H1 (cell line): ENCODE measurements around the gene TTLL1. TPM values are rescaled to one million over a fixed set of nuclear protein-coding genes. Genes with fewer than 3 reads are reported as not detected.

Experiments used
- CTCF ChIA-PET: fragments of 300-600 bp; sonication (Branson Sonifier 250); formaldehyde crosslinking; loops from one replicate; lab custom pipeline; 2021; ENCODE audit not compliant: partially characterized antibody; lab: Charles Lee
- POLR2A ChIA-PET: fragments of 300-600 bp; sonication (Branson Sonifier 250); formaldehyde crosslinking; loops from one replicate; lab custom pipeline; 2021; ENCODE audit warnings: inconsistent platforms; ENCODE audit not compliant: partially characterized antibody; lab: Charles Lee
- DNase-seq, 2 experiments: peaks; one replicate each; pipeline versions ENCODE4 v3.0.0 to v3.0.0-alpha.2; 2010 to 2022; ENCODE audit warnings: low spot score in 2 of 2, low read depth in 1 of 2, mixed read lengths in 1 of 2
- FAIRE-seq: peaks from 2 replicates; lab custom pipeline; 2011; peaks lifted over from hg19 to GRCh38; lab: Jason Lieb, UNC
- H2AFZ ChIP-seq: 2 replicates; pipeline ENCODE4 v1.8.1; 2012; ENCODE audit warnings: low read length, inconsistent platforms
- H2AK5ac ChIP-seq: 2 replicates; pipeline ENCODE4 v1.6.1; 2013; ENCODE audit warnings: low read depth, low read length
- H2BK120ac ChIP-seq: replicated peaks from 2 replicates; pipeline ENCODE3; 2013; ENCODE audit warnings: low read depth, low read length, inconsistent platforms
- H2BK12ac ChIP-seq: 2 replicates; pipeline ENCODE4 v1.6.1; 2013; ENCODE audit warnings: low read depth, low read length
- H2BK15ac ChIP-seq: 2 replicates; pipeline ENCODE4 v1.6.1; 2013; ENCODE audit warnings: low read length
- H2BK20ac ChIP-seq: 2 replicates; pipeline ENCODE4 v1.6.1; 2013; ENCODE audit warnings: low read length
- H2BK5ac ChIP-seq: 2 replicates; pipeline ENCODE4 v1.6.1; 2013; ENCODE audit warnings: low read depth, low read length
- H3K14ac ChIP-seq: 2 replicates; pipeline ENCODE4 v1.6.1; 2013; ENCODE audit warnings: inconsistent platforms; ENCODE audit not compliant: insufficient read length
- H3K18ac ChIP-seq: 2 replicates; pipeline ENCODE4 v1.6.1; 2013; ENCODE audit warnings: low read length; ENCODE audit errors: extremely low read depth
- H3K23ac ChIP-seq: 2 replicates; pipeline ENCODE4 v1.6.1; 2013; ENCODE audit warnings: inconsistent platforms; ENCODE audit not compliant: insufficient read length
- H3K23me2 ChIP-seq: 2 replicates; pipeline ENCODE4 v1.6.1; 2013; ENCODE audit warnings: low read depth, low read length
- H3K27ac ChIP-seq: 2 replicates; pipeline ENCODE4 v1.6.1; 2011; ENCODE audit warnings: low read depth, low read length, inconsistent platforms
- H3K27me3 ChIP-seq, 4 experiments: replicated peaks in 1 of 4; 1 replicate in 1 of 4; 2 replicates in 3 of 4; pipeline versions ENCODE4 v1.6.1 to v1.8.1; 2011 to 2013; ENCODE audit warnings: low read length in 3 of 4, mild to moderate bottlenecking in 3 of 4, inconsistent platforms in 2 of 4, mixed read lengths in 2 of 4, moderate library complexity in 1 of 4; ENCODE audit not compliant: control insufficient read depth in 3 of 4, insufficient read depth in 3 of 4; ENCODE audit errors: extremely low read depth in 1 of 4
- H3K36me3 ChIP-seq, 4 experiments: 2 replicates each; pipeline versions ENCODE4 v1.6.1 to v1.8.1; 2011 to 2013; ENCODE audit warnings: mild to moderate bottlenecking in 4 of 4, low read length in 3 of 4, moderate library complexity in 2 of 4, control low read depth in 1 of 4, inconsistent platforms in 1 of 4; ENCODE audit not compliant: insufficient read depth in 4 of 4, control insufficient read depth in 2 of 4
- H3K4ac ChIP-seq: replicated peaks from 2 replicates; pipeline ENCODE3; 2013; ENCODE audit warnings: low read length, low read depth, mixed read lengths, inconsistent platforms; ENCODE audit not compliant: insufficient read length
- H3K4me1 ChIP-seq, 4 experiments: replicated peaks in 1 of 4; 1 replicate in 1 of 4; 2 replicates in 3 of 4; pipeline versions ENCODE4 v1.6.1 to v1.8.1; 2011 to 2013; ENCODE audit warnings: low read length in 3 of 4, inconsistent platforms in 2 of 4, mixed read lengths in 1 of 4; ENCODE audit not compliant: insufficient read depth in 4 of 4, control insufficient read depth in 3 of 4
- H3K4me2 ChIP-seq, 2 experiments: 2 replicates each; pipeline versions ENCODE4 v1.6.1 to v1.8.1; 2011 to 2013; ENCODE audit warnings: low read depth in 2 of 2, low read length in 2 of 2, control low read depth in 1 of 2, inconsistent platforms in 1 of 2, mild to moderate bottlenecking in 1 of 2; ENCODE audit not compliant: insufficient read depth in 1 of 2
- H3K4me3 ChIP-seq, 4 experiments: fragments of 200-600, 300-600 bp in 1 of 4; sonication (generic), shearing (Covaris generic), sonication (Bioruptor Twin) in 1 of 4; 2 replicates each; pipeline versions ENCODE4 v1.5.1 to v1.8.1; 2011 to 2016; ENCODE audit warnings: low read length in 4 of 4, low read depth in 3 of 4, control low read depth in 2 of 4, inconsistent platforms in 2 of 4, mild to moderate bottlenecking in 2 of 4, mixed read lengths in 1 of 4, moderate library complexity in 1 of 4; ENCODE audit not compliant: insufficient read depth in 2 of 4; ENCODE audit errors: extremely low read depth in 1 of 4
- H3K56ac ChIP-seq: replicated peaks from 2 replicates; pipeline ENCODE3; 2013; ENCODE audit warnings: low read depth, mild to moderate bottlenecking, mixed read lengths, low read length, inconsistent platforms; ENCODE audit not compliant: insufficient read length
- H3K79me1 ChIP-seq: 2 replicates; pipeline ENCODE4 v1.6.1; 2013; ENCODE audit warnings: low read depth, low read length, control low read depth
- H3K79me2 ChIP-seq, 2 experiments: 2 replicates each; pipeline versions ENCODE4 v1.6.1 to v1.8.1; 2012 to 2013; ENCODE audit warnings: low read length in 2 of 2, mild to moderate bottlenecking in 2 of 2, inconsistent platforms in 1 of 2; ENCODE audit not compliant: insufficient read depth in 2 of 2, control insufficient read depth in 1 of 2
- H3K9ac ChIP-seq, 4 experiments: replicated peaks in 1 of 4; 1 replicate in 1 of 4; 2 replicates in 3 of 4; pipeline versions ENCODE4 v1.6.1 to v1.8.1; 2011 to 2013; ENCODE audit warnings: low read depth in 3 of 4, low read length in 3 of 4, control low read depth in 2 of 4, mild to moderate bottlenecking in 2 of 4, moderate library complexity in 2 of 4, inconsistent platforms in 1 of 4; ENCODE audit errors: extremely low read depth in 1 of 4
- H3K9me3 ChIP-seq, 2 experiments: 2 replicates each; pipeline versions ENCODE4 v1.6.1 to v1.8.1; 2012 to 2013; ENCODE audit warnings: mild to moderate bottlenecking in 2 of 2, moderate library complexity in 2 of 2, control low read depth in 1 of 2, inconsistent platforms in 1 of 2, low read depth in 1 of 2, low read length in 1 of 2, mixed read lengths in 1 of 2; ENCODE audit not compliant: insufficient read depth in 2 of 2
- H4K20me1 ChIP-seq, 2 experiments: replicated peaks in 1 of 2; 2 replicates each; pipeline versions ENCODE3 to v1.8.1; 2011 to 2013; ENCODE audit warnings: inconsistent platforms in 2 of 2, low read length in 2 of 2, mild to moderate bottlenecking in 1 of 2; ENCODE audit not compliant: insufficient read depth in 2 of 2, control insufficient read depth in 1 of 2
- H4K5ac ChIP-seq: 2 replicates; pipeline ENCODE4 v1.6.1; 2013; ENCODE audit warnings: low read length, low read depth, mixed read lengths, inconsistent platforms; ENCODE audit not compliant: insufficient read length
- H4K8ac ChIP-seq: 2 replicates; pipeline ENCODE4 v1.8.0; 2013; ENCODE audit warnings: mild to moderate bottlenecking, moderate library complexity, low read length, inconsistent platforms; ENCODE audit not compliant: insufficient read depth; ENCODE audit errors: extremely low read depth
- H4K91ac ChIP-seq: replicated peaks from 2 replicates; pipeline ENCODE3; 2013; ENCODE audit warnings: low read length, mixed read lengths, inconsistent platforms; ENCODE audit not compliant: insufficient read length
- RAD21 ChIP-seq, 2 experiments: IDR thresholded peaks in 1 of 2; conservative IDR thresholded peaks in 1 of 2; 2 replicates each; pipeline ENCODE4 v1.6.1; 2011; ENCODE audit warnings: low read depth in 2 of 2, low read length in 2 of 2, improper control_type of control experiment in 1 of 2, inconsistent platforms in 1 of 2, mild to moderate bottlenecking in 1 of 2, moderate library complexity in 1 of 2
- WGBS, 2 experiments: shearing (Covaris generic) in 1 of 2; methylation state at CpG; one replicate each; pipeline versions ENCODE4 v1.1.6 to v1.1.7; 2013 to 2015; ENCODE audit warnings: low lambda C conversion rate in 2 of 2, mixed read lengths in 2 of 2, inconsistent platforms in 1 of 2, low coverage in 1 of 2, missing lambda C conversion rate in 1 of 2; ENCODE audit not compliant: insufficient replicate concordance in 2 of 2, insufficient coverage in 1 of 2, insufficient read length in 1 of 2; ENCODE audit errors: extremely low coverage in 1 of 2, missing lambda C conversion rate in 1 of 2; 5-methylcytosine and 5-hydroxymethylcytosine counted together
- polyA plus RNA-seq, 7 experiments: library from polyadenylated mRNA; depleted of rRNA in 3 of 7; stranded (reverse) in 5 of 7; unstranded in 2 of 7; fragments of >200 nt in 5 of 7; fragments of 200-250 nt in 2 of 7; gene quantifications; 1 replicate in 5 of 7; 2 replicates in 1 of 7; 4 replicates in 1 of 7; pipeline versions ENCODE4 v1.2.1 to v1.2.3, GENCODE V29; 2011 to 2013; ENCODE audit warnings: missing spikeins in 2 of 7, mixed read lengths in 2 of 7
- total RNA-seq: library from RNA; stranded (reverse); fragmentation: NEBNext Ultra II Directional; extraction: Animal tissue kit (Norgen Biotek cat#: 25700); gene quantifications from 2 replicates; pipeline ENCODE4 v1.2.1, GENCODE V29; 2021

TTLL1 gene
- total and polyA plus RNA-seq, 2 of the 8 experiments (the other 6 are each of a cell fraction or from before 2014, with no cell fraction given): 5.0 to 13.8 TPM

- FAIRE-seq (peak; percentile 57), DNase-seq (peak; percentile 54 to 99)
- Histone ChIP-seq H2BK20ac (no peak overlapping the region), H3K27ac (no peak overlapping the region), H3K36me3 (no peaks in the 10 kb centered on the region), H2BK5ac (no peak overlapping the region), H3K27me3 (no peaks in the 10 kb centered on the region), H2AK5ac (no peak overlapping the region), H3K9ac (no peak overlapping the region), H4K5ac (no peak overlapping the region), H3K23ac (no peak overlapping the region), H3K9me3 (no peaks in the 10 kb centered on the region), H3K4me1 (no peaks in the 10 kb centered on the region), H3K56ac (no peak overlapping the region), H4K91ac (no peak overlapping the region), H4K8ac (no peak overlapping the region), H2BK15ac (no peak overlapping the region), H2BK12ac (no peak overlapping the region), H3K23me2 (no peaks in the 10 kb centered on the region), H3K79me1 (no peaks in the 10 kb centered on the region), H3K18ac (no peak overlapping the region), H3K4ac (no peak overlapping the region), H3K14ac (no peak overlapping the region), H3K79me2 (no peaks in the 10 kb centered on the region), H4K20me1 (no peaks in the 10 kb centered on the region), H2AFZ (no peak overlapping the region), H3K4me3 (no peak overlapping the region), H3K4me2 (no peak overlapping the region), H2BK120ac (no peak overlapping the region)
- POLR2A ChIA-PET: interaction anchor here (1.1 kb wide), 1 partner anchor 9 kb away, joined by 4 read pairs; no protein-coding TSS in a partner anchor
- CTCF ChIA-PET: interaction anchor here (0.6 to 3.5 kb wide), 51 partner anchors 8 to 414 kb away, joined by 3 to 17 read pairs (median 5); partner anchors contain the start of genes ARFGAP3, BIK, PACSIN2 and TSPO
- 36% methylated on average over 5 of the region's 5 CpGs; no CpG with 5 or more reads in 1 of the 2 experiments for WGBS, 2 experiments
- peak; percentile 88 to 91 for TF ChIP-seq RAD21 (IDR thresholded peaks at IDR 0.05 in 1 of 2, conservative IDR thresholded peaks at IDR 0.05 in 1 of 2; ENCODE audit: low read depth in 2 of 2, low read length in 2 of 2)
These were observed 29.0 kb downstream of the TTLL1 start for GRCh38 chr22:43060183-43060582.
